PC-9 (cell line): Measurements from ENCODE around the gene LRRC59. TPM values are rescaled to one million over a fixed set of nuclear protein-coding genes. Genes with fewer than 3 reads are reported as not detected.

Experiments
- Bru-seq: library from RNA; stranded (reverse); fragments of 400-500 nt; gene quantifications from one replicate; lab custom pipeline; 2021; lab: Mats Ljungman, UMichigan
- BruChase-seq, 2 experiments: library from RNA; stranded (reverse); fragments of 400-500 nt; gene quantifications; one replicate each; lab custom pipeline; 2021; lab: Mats Ljungman, UMichigan
- BruUV-seq: library from RNA; stranded (reverse); fragments of 400-500 nt; replicated peaks from 2 replicates; lab custom pipeline; 2021; lab: Mats Ljungman, UMichigan
- CTCF ChIA-PET: fragments of 300-600 bp; sonication (Branson Sonifier 250); formaldehyde crosslinking; loops from one replicate; lab custom pipeline; 2022; ENCODE audit warnings: antibody characterized with exemption; lab: Charles Lee
- POLR2A ChIA-PET: fragments of 300-600 bp; sonication (Branson Sonifier 250); formaldehyde crosslinking; loops from one replicate; lab custom pipeline; 2022; ENCODE audit warnings: antibody characterized with exemption; ENCODE audit not compliant: unreplicated experiment; lab: Charles Lee
- DNase-seq, 2 experiments: peaks; one replicate each; pipeline versions ENCODE4 v3.0.0 to v3.0.0-alpha.2; 2015 to 2022; ENCODE audit warnings: mixed read lengths in 1 of 2
- H2AFZ ChIP-seq: fragments of 200-600 bp; sonication (generic); 2 replicates; pipeline ENCODE4 v1.8.1; 2017; ENCODE audit warnings: antibody characterized with exemption
- H3F3A ChIP-seq: fragments of 200-600 bp; sonication (generic); 2 replicates; pipeline ENCODE4 v1.8.1; 2017; ENCODE audit warnings: antibody characterized with exemption, mild to moderate bottlenecking, low read depth; ENCODE audit not compliant: insufficient read depth
- H3K27ac ChIP-seq: fragments of 200-600 bp; sonication (generic); 2 replicates; pipeline ENCODE4 v1.6.1; 2016; ENCODE audit warnings: mixed run types
- H3K27me3 ChIP-seq: fragments of 200-600 bp; sonication (generic); 2 replicates; pipeline ENCODE4 v1.6.1; 2016; ENCODE audit warnings: low read depth, mixed run types; ENCODE audit not compliant: insufficient read depth
- H3K36me3 ChIP-seq: fragments of 200-600 bp; sonication (generic); 2 replicates; pipeline ENCODE4 v1.6.1; 2016; ENCODE audit warnings: low read depth, mixed run types
- H3K4me1 ChIP-seq: fragments of 200-600 bp; sonication (generic); replicated peaks from 2 replicates; pipeline ENCODE4 v1.6.1; 2016; ENCODE audit warnings: mixed run types; ENCODE audit not compliant: insufficient read depth
- H3K4me2 ChIP-seq: fragments of 200-600 bp; sonication (generic); 2 replicates; pipeline ENCODE4 v1.6.1; 2017; ENCODE audit warnings: mixed run types
- H3K4me3 ChIP-seq: fragments of 200-600 bp; sonication (generic); 2 replicates; pipeline ENCODE4 v1.6.1; 2016; ENCODE audit warnings: mixed run types
- H3K79me2 ChIP-seq: fragments of 200-600 bp; sonication (generic); 2 replicates; pipeline ENCODE4 v1.6.1; 2017; ENCODE audit warnings: low read depth, mixed run types
- H3K9me2 ChIP-seq: fragments of 200-600 bp; sonication (generic); 2 replicates; pipeline ENCODE4 v1.8.1; 2017; ENCODE audit warnings: mild to moderate bottlenecking; ENCODE audit not compliant: insufficient read depth
- H3K9me3 ChIP-seq: fragments of 200-600 bp; sonication (generic); 2 replicates; pipeline ENCODE4 v1.8.1; 2016; ENCODE audit warnings: low read depth; ENCODE audit not compliant: insufficient read depth
- H4K20me1 ChIP-seq: fragments of 200-600 bp; sonication (generic); 2 replicates; pipeline ENCODE4 v1.8.1; 2017; ENCODE audit not compliant: insufficient read depth
- EZH2 ChIP-seq: fragments of 200-600 bp; sonication (generic); IDR thresholded peaks from 2 replicates; pipeline ENCODE4 v1.8.0; 2017; ENCODE audit warnings: antibody characterized with exemption, low read depth
- intact Hi-C: fragments of 100-400 bp; cut with micrococcal nuclease; formaldehyde crosslinking; loops from one replicate; pipeline ENCODE4 v1.10.0; 2022; ENCODE audit not compliant: unreplicated experiment
- long read RNA-seq: library from polyadenylated mRNA; stranded (forward); transcript quantifications from one replicate; pipeline ENCODE4 v2.0.0, GENCODE V29; 2022
- total RNA-seq: library from RNA; stranded (reverse); gene quantifications from 2 replicates; pipeline ENCODE4 v1.2.3, GENCODE V29; 2021
- TF ChIP-seq, protein P1 (sequence below): fragments of 200-600 bp; sonication (generic); conservative IDR thresholded peaks from 2 replicates; pipeline ENCODE4 v1.6.1; 2017; ENCODE audit warnings: mixed run types, antibody characterized with exemption, mild to moderate bottlenecking, moderate library complexity

LRRC59 gene
- 72.9 and 102 TPM in 2 replicates for total RNA-seq
- percentile 93 among the genes with signal in this experiment for Bru-seq, nascent RNA
- percentile 85 among the genes with signal in this experiment for BruChase-seq, experiment 1, labeled RNA remaining after a 2-hour chase
- BruChase-seq, experiment 2, labeled RNA remaining after a 6-hour chase, result percentile 98 among the genes with signal in this experiment
- long read RNA-seq, transcript LRRC59-201 (7 exons, 2,910 nt), result major isoform, 107 of 123 reads
- long read RNA-seq, partial matches to known transcripts, result 13 of 123 reads
- long read RNA-seq, other reads (novel, unspliced or antisense), result 3 of 123 reads

GRCh38 chr17:50397111-50397918, at the start of gene LRRC59:
TSS of gene LRRC59 (minus strand) at chr17:50397523. CDS start at chr17:50397317, 206 bp downstream.
- intact Hi-C loops, result loop anchor here (1.0 to 2.0 kb wide), 3 partner anchors 29 to 81 kb away; partner anchors contain the start of genes ACSF2 and RSAD1

DNA sequence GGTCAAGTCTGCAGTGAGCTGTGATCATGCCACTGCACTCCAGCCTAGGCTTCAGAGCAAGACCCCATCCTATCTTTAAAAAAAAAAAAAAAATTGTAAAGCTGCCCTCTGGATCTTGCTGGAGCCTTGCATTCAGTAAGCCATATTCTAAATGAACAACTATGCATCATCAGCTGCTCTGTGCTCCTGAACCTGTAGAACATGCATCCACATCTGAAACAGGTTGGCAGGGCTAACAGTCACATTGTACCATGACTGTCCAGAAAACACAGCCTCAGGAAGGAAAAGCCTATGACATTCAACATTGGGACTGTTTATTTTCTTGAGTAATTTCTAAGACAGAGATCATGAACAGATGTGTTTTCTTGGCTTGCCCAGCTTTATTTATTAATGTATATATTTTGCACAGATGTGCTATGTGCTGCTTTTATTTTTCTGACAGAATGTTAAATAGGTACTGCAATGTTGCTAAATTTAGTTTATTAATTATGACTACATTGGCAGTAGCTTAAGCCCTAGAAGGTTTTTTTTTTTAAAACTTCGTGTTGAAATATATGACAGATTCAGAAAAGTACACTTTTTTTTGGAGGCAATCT, 48.5 kb upstream of the LRRC59 start:
- Histone ChIP-seq H3K79me2 (peaks cover 84% of the 10 kb centered on the region), H3K9me3 (no peaks in the 10 kb centered on the region), H4K20me1 (no peaks in the 10 kb centered on the region), H3K36me3 (peaks cover 27% of the 10 kb centered on the region), H3F3A (peaks cover 50% of the 10 kb centered on the region), H3K4me3 (no peak overlapping the region), H3K27ac (no peak overlapping the region), H3K4me2 (no peak overlapping the region), H2AFZ (no peak overlapping the region), H3K27me3 (no peaks in the 10 kb centered on the region), H3K4me1 (peaks cover 81% of the 10 kb centered on the region), H3K9me2 (no peaks in the 10 kb centered on the region)
- intact Hi-C loops, result no loop called here
- BruUV-seq, result no TSS peak
- CTCF ChIA-PET, result no interaction called here
- POLR2A ChIA-PET, result interaction anchor here (0.6 to 0.7 kb wide), 2 partner anchors 11 to 182 kb away, joined by 5 to 9 read pairs; no protein-coding TSS in a partner anchor
- DNase-seq, result no peak
- TF ChIP-seq, protein P1, sequence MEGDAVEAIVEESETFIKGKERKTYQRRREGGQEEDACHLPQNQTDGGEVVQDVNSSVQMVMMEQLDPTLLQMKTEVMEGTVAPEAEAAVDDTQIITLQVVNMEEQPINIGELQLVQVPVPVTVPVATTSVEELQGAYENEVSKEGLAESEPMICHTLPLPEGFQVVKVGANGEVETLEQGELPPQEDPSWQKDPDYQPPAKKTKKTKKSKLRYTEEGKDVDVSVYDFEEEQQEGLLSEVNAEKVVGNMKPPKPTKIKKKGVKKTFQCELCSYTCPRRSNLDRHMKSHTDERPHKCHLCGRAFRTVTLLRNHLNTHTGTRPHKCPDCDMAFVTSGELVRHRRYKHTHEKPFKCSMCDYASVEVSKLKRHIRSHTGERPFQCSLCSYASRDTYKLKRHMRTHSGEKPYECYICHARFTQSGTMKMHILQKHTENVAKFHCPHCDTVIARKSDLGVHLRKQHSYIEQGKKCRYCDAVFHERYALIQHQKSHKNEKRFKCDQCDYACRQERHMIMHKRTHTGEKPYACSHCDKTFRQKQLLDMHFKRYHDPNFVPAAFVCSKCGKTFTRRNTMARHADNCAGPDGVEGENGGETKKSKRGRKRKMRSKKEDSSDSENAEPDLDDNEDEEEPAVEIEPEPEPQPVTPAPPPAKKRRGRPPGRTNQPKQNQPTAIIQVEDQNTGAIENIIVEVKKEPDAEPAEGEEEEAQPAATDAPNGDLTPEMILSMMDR, result no peak
- no peak for TF ChIP-seq EZH2

More at GRCh38 chr17:50397111-50397918, at the start of gene LRRC59:
- TF ChIP-seq, protein P1, result peak; percentile 96
- TF ChIP-seq EZH2, result no peak
- Histone ChIP-seq H3F3A (peaks cover 36% of the 10 kb centered on the region), H2AFZ (peak within 1 kb of the TSS; percentile 77), H4K20me1 (peaks cover 33% of the 10 kb centered on the region), H3K27ac (peak within 1 kb of the TSS; percentile 79), H3K27me3 (no peaks in the 10 kb centered on the region), H3K4me3 (peak within 1 kb of the TSS; percentile 98), H3K9me2 (no peaks in the 10 kb centered on the region), H3K36me3 (peaks cover 35% of the 10 kb centered on the region), H3K79me2 (peaks cover 49% of the 10 kb centered on the region), H3K4me2 (peak within 1 kb of the TSS; percentile 97), H3K4me1 (peaks cover 46% of the 10 kb centered on the region), H3K9me3 (no peaks in the 10 kb centered on the region)
- CTCF ChIA-PET, result interaction anchor here (0.6 to 2.0 kb wide), 10 partner anchors 23 to 1326 kb away, joined by 3 to 19 read pairs (median 6); partner anchors contain the start of gene RSAD1
- no TSS peak for BruUV-seq
- POLR2A ChIA-PET, result interaction anchor here (0.6 to 0.7 kb wide), 4 partner anchors 30 to 415 kb away, joined by 3 to 5 read pairs (median 4); no protein-coding TSS in a partner anchor
- DNase-seq, result peak; percentile 64 to 88
